Endothelial cell of umbilical vein (primary cell): ENCODE measurements around the gene CTNND1.

Source experiments
- EZH2 ChIP-seq: IDR thresholded peaks from 2 replicates; pipeline ENCODE4 v1.6.1; 2012; ENCODE audit warnings: borderline replicate concordance, low read depth, mild to moderate bottlenecking, moderate library complexity, low read length, inconsistent platforms; ENCODE audit not compliant: severe bottlenecking
- TF ChIP-seq, protein P1 (sequence below), 2 donors: IDR thresholded peaks; 1 replicate in 1 of 2; 2 replicates in 1 of 2; pipeline ENCODE4 v1.5.1; 2011; ENCODE audit warnings: low read length in 2 of 2, mild to moderate bottlenecking in 2 of 2, moderate library complexity in 2 of 2, control low read depth in 1 of 2, inconsistent platforms in 1 of 2, low read depth in 1 of 2; ENCODE audit not compliant: insufficient read depth in 1 of 2; ENCODE audit errors: extremely low read depth in 1 of 2

DNA sequence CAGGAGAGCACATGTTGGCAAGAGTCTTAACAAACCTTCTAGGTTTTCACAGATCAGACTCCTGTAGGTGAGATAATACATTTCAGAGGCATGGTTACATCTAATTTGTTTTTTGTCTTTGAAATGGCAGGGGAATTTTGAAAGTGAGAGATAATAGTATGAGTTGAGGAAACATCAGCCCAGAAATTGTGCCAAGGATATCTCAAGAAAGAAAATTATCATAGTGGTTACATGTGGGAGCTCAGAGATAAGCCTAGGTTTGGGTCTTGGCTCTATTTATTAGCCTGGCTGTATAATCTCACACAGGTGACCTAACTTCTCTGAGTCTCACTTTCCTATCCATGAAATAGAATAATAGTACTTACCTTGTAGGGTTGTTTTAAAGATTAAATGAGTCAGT lies 10.4 kb upstream of the CTNND1 start:
- TF ChIP-seq, protein P1, sequence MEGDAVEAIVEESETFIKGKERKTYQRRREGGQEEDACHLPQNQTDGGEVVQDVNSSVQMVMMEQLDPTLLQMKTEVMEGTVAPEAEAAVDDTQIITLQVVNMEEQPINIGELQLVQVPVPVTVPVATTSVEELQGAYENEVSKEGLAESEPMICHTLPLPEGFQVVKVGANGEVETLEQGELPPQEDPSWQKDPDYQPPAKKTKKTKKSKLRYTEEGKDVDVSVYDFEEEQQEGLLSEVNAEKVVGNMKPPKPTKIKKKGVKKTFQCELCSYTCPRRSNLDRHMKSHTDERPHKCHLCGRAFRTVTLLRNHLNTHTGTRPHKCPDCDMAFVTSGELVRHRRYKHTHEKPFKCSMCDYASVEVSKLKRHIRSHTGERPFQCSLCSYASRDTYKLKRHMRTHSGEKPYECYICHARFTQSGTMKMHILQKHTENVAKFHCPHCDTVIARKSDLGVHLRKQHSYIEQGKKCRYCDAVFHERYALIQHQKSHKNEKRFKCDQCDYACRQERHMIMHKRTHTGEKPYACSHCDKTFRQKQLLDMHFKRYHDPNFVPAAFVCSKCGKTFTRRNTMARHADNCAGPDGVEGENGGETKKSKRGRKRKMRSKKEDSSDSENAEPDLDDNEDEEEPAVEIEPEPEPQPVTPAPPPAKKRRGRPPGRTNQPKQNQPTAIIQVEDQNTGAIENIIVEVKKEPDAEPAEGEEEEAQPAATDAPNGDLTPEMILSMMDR (IDR thresholded peaks at IDR 0.05; ENCODE audit: extremely low read depth in 1 of 2, insufficient read depth in 1 of 2, low read depth in 1 of 2, low read length in 2 of 2): no peak
- TF ChIP-seq EZH2: no peak
